Measurements from ENCODE around the gene OPCML. TPM values are rescaled to one million over a fixed set of nuclear protein-coding genes. Genes with fewer than 3 reads are reported as not detected.

The OPCML gene
- total RNA-seq, 1 donor from 2014 or later: not detected

DNA sequence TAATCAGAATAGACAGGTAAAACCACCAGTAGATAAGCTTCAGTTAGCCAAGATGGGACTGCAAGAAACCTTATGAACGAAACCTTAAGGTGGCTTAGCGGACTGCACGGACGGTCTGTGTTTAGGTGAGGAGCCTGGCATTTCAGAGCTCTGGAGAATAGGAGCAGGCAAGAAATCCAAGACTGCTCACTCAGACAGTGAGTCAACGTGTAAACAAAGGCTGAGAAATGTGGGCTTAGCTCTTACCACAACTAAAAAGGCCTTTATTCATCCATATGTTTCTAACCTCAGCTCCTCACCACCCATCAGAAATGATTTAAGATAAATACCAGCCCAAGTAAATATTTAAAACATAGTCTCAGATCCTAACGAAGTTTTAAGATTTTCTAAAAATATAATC lies 657.7 kb downstream of the OPCML start:
- DNase-seq: no peak

DNA sequence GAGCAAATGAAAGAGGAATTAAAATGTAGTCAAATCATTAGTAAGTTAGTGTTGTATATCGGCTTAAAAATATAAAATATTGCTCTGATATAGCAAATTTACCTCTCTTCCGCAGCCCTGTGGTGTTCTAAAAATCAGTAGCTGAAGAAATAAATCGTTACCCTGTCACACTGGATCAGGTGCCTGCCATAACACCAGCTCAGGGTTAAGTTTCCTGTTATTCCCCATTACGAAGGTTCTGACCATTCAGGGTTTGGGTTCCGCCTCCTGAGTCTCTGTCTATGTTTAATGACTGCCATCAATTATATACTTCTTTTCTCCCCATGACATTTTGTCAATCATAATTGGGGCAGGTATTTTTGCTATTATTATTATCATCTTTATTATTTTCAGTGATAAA lies 658.5 kb downstream of the OPCML start:
- DNase-seq: no peak

DNA sequence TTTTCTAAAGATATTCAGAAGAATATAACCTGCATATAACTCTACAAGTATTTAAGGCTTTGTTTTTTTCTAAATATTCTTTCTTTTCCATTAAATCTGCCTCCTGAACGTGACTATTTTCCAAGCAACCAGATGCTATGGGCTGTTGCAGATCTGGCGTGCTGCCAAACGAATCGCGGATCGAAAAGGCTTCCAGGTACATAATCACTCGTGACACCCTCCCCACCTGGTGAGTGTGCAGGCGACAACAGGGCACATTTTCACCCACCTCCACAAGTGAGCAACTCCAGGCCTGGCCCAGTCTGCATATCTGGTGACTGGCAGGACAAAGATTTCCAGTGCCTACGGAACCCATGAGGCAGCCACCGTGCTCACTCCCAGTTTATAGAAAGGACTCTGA lies 660.1 kb downstream of the OPCML start:
- no peak for DNase-seq

DNA sequence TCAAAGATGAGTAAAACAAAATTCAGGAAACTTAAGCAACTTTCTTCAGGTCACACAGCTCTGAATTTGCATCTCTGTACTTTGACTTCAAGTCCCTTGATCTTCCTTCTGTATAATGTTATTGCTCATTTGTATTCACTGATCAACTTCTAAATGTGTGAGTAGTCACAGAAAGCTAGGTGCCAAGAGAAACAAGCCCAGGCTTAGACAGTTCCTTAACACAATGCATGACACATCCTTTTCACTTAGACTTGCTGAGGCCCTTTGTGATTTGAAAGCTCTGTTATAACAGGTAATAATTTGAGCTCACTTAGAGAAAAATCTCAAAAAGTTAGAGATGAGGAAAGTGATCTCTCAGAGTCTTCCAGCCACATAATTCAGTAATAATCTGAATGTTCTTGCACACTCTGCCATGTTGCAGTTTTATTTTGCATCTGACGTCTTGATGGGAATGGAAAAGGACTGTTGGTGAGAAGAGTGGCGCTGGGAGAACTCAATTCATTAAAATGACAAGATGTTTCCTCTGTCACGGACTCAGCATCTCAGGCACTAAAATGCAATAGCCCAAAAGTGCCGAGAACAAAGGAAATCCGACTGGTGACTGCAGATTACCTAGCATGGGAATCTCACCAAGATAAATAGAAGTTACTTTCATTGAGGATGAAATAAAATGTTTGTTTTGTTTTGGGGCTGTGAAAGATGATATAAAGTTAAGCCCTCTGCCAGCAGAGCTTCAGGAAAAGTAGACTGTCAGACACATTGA lies 665.3 kb downstream of the OPCML start:
- peak; percentile 23 for DNase-seq

DNA sequence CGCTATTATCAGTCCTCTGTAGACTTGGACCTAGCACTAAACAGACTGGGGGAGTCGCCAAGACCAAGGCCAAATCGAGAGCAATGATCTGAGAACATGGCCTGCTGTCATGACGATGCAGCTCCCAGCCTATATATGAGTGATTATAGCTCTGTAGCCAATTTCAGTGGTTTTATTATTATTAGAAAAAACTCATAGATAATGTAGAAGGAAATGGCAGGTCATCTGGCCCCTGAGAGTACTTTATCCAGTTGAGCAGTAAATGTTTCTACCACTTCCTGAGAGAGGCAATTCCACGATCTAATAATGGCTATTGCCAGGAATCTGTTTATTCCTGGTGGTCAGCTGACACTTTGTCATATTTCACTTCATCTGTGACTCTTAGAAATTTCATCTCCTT lies 666.7 kb downstream of the OPCML start:
- no peak for DNase-seq

DNA sequence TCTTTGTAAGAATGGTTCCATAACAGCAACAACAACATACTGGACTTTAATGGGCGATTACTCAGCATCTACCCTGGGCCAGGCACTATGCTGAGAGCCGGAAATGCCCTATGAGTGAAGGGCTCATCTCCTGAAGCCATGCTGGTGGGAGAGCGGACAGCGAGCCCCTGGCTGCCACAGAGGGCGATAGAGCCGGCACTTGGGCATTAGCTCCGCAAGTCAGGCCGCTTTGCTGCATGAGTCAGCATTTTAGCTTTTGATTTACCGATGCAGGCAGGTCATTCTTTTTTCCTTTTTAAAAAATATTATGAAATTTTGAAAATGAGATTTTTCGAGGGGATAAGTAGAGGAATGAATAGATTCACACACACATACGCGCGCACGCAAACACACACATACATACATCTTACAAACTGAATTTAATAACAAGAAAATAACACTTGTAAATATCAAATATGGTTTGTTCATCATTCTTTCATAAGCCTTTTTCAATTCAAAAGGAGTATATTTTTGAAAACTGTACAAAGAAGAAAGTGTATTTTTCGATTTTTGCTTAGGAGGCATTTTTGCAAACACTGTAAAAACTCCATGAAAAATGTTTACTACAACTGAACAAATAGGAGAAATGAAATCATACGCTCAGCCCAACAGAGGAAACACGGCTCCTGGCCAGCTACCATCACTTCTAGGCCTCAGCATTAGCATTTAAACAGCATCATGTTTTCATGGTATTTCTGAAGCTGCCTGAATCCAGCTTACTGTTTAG lies 667.3 kb downstream of the OPCML start:
- DNase-seq: no peak

DNA sequence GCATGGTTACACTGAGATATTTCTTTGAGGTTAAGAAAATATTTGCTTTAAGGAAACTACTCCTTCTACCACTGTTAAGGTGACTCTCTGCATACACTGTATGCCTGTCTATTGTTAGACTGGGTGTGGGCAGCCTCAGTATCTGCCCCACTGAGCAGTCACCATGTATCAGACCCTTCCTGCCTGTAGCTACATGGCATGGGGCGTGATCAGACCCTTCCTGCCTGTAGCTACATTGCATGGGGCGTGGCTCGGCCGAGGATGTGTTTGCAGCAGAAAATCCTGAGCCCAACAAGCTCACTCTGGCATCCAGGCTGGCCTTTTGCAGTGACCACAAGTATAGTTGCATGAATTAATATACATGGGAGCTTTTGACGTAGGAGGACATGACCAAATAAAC lies 669.4 kb downstream of the OPCML start:
- DNase-seq: no peak

DNA sequence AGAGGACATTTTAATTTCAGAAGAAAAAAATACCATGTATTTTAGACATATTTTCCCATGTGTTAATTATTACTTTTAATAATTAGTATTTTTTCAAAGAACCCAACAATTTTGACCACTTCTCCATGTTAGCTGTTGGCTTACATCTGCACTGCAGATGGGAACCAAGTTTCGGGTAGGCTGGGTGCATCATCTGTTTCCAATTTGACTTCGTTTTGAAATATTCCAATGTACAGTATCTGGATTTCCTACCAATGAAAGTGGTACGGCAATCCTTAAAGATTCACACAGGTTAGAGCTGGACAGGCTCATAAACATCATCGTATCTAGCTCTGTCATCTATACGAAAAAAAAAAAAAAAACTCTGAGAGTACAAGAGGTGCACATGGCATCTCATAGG lies 670.2 kb downstream of the OPCML start:
- DNase-seq: no peak

DNA sequence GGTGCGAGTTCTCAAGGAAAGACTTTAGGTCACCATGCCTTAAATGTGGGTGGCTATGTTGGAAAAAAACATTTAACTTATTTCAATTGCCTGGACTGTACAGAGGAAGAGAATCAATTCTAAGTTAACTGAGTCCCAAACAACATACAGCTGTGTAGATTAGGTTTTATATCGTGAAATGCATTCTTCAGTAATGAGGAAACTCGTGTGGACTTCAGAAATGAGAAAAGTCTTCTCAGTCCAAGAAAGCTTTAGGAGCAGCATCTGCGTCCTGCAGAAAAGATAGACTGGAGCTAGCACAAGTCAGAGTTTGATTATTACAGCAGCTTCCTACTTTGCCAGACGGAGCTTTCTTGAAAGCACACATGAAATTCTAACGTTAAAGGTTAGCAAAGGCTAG lies 673.0 kb downstream of the OPCML start:
- DNase-seq: no peak

DNA sequence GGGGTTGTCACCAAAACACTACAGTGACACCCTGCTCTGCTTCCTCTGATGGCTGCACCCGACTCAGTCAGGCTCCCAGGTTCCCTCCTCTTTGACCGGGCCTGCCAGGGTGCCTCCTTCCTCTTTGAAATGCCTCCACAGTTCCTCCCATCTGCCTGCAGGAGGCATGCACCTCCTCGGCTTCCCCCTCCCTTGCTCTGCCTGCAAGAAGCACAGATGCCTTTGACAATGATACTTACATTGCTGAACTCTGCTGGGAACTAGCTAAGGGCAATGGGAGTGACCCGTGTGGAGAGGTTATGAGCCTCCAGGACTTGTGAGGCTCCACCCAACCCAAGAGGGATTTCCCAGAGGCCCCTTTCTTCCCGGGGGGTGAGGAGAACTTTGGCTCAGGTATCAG lies 674.1 kb downstream of the OPCML start:
- no peak for DNase-seq

DNA sequence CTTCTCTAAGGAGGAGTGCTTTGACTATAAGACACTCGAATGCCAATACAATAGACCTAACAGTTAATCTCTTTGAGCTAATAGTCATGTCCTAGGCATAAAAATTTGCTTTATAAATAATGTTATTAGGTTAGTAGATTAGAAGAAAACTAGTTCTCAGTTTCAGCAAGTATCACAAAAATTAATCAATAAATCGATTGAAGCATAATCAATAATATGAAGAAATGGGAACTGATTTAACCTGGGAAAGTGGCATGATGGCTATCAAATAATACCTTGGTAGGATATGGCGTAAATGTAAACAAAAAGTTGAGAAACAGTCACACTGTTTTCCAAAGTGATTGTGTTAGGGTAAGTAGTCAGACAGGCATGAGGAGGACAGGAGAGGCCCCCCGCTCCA lies 676.3 kb downstream of the OPCML start:
- DNase-seq: no peak

DNA sequence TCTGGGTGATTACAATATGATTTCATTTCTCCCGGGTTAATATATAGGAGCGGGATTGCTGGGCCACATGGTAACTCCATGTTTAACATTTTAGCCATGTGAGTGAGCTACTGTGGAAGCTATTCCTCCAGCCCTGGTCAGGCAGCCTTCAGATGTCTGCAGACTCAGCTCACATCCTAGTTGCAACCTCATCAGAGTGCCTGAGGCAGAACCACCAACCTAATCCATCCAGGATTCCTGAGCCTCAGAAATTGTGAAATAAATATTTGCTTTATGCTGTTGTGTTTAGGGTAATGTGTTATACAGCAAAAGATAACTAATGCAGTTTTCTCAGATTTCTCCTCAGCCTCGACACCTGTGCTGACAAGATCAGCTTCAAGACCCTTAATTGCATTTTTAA lies 676.8 kb downstream of the OPCML start:
- no peak for DNase-seq

DNA sequence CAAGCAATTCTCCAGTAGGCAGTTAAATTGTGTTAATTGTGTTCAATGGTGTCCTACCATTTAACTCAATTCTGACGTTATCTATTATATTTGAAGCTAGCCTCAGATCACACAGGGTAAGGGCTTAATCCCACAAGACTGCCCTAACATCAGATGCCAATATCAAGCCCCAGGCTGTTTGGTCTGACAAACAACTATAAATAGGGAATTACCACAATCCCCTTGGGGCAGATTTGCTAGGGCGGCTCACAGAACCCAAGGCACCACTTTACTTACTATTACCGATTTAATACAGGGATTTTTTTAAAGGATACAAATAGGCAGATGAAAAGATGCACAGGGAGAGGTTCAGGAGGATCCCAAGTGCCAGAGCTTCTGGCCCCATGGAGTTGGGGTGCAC lies 678.4 kb downstream of the OPCML start:
- DNase-seq: no peak

DNA sequence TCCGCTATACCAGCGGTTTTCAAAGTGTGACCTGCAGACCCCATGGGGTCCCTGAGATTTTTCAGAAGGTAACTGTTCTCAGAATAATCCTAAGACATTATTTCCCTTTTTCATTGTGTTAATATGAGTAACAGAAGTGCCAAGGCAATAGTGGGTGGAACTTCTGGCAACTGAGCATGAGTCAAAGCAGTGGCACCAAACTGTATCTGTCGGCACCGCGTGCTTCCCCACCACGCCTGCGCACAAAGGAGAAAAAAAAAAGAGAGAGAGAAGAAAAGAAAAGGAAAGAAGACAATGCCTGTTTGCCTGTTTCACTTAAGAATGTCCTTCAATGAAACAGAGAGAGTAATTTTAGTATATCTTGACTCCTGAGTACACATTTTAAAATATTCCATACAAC lies 679.9 kb downstream of the OPCML start:
- no peak for DNase-seq

DNA sequence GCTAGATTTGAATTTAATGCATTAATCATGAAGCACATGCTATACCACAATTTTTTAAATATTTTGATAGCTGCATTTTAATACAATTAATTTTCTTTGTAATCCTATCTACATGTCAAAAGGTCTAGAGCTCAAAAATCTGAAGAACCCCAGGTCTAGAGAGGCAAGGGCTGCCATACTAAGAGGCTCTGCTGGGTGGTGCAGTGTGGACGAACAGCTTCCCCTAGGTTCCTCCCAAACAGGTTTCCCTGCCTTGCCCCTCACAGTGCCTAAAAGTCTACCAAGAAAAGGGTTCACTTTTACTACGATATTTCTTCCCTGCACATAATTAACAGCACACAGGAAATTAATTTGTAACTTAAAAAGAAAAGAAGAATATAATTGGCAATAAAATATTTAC lies 681.1 kb downstream of the OPCML start:
- DNase-seq: no peak

DNA sequence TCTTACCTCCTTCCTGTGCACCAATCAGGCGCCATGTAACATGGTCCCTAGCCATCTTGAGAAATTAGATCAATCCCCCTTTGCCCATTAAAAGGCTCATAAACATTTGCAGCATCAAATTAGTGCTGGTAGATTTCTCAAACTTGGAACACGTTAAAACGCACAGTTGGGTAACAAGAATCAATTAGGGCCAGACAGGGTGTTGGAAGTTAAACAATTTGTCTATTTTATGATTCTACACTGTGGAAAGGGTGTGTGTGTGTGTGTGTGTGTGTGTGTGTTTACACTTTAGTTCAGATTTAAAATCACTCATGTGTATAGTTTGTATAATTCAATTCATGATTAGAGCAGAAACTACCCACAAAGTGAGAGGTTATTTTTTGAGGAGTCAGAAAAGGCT lies 682.0 kb downstream of the OPCML start:
- DNase-seq: no peak

DNA sequence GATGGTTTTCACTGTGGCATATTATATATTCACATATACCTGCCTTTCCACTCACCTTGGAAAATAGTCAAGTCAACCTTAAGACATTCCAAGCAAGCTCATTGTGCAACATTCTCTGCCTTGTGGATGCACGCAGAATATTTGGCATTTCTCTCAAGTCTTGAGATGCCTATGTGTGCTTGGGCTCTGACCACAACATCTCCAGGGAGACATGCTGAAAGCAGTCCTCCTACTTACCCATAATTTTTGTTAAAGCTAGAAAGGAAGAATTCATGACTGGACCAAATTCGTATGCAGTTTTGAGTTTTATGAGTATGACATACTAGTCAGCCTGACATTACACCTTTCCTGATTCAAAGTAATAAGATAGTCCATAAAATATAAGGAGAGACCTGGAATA lies 684.0 kb downstream of the OPCML start:
- DNase-seq: no peak

DNA sequence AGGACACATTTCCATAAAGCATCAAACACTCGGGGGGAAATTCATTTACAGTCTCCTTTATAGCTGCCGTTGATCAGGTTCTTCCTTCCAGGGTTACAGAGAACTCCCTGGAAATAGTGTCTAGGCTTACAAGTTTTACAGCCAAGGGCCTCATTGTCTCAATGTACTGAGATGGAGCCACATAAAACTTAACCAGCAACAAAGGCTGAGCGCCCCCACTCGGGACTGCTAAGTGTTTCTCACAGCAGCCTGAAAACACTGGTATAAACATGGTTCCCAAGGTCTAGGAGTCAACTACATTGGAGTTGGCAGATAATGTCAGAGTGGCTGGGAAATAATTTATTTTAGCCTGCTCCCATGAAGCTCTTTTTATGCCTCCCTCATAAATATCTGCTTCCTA lies 686.2 kb downstream of the OPCML start:
- no peak for DNase-seq

DNA sequence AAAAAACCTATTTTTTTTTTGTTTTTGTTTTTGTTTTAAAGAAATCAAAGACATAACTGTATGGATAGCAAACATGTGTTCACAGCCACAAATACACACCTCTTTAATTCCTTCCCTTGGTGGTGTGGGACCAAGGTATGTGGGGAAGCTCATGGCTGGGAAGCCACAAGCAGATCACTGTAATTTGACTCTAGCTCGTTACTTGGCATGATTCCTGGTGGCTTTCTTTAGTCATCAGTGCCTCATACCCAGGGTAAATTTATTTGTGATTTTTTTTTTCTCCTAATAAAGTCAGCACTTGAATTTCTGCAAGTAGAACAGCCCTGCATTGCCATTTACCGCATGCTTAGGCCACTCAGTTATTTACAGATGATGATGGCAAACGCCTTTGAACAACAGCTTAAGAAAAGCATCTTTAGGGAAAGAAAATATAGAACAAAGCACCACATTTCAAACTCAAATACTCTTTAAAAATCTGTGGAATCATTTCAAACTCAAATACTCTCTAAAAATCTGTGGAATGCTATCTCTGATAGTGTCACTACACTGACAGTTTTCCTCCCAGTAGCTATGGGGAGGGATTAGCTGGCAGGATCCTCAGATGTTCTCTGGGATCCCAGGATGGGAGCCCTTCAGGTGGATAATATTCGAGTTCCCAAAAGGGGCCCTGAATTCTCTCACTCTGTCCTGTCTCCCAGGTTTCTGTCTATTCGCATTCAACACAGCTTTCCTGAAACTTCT lies 687.2 kb downstream of the OPCML start:
- DNase-seq: no peak

DNA sequence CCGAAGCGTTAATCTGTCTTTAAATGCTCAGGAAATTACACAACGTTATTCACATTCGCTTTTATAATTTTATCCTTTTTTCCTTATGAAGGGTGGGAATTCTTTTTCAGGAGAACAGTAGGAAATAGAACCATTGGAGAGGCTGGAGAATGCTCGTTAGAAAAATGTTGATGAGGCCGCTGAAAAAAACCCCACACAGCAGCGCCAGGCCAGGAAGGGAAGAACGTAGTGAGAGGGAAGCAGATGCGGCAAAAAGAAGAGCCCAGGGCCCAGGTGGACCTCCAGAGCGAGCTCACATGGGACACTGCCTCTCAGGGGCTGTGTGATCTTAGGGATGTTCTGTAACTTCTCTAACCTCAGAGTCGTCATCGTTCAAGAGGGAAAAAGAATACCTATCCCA lies 691.6 kb downstream of the OPCML start:
- DNase-seq: no peak

DNA sequence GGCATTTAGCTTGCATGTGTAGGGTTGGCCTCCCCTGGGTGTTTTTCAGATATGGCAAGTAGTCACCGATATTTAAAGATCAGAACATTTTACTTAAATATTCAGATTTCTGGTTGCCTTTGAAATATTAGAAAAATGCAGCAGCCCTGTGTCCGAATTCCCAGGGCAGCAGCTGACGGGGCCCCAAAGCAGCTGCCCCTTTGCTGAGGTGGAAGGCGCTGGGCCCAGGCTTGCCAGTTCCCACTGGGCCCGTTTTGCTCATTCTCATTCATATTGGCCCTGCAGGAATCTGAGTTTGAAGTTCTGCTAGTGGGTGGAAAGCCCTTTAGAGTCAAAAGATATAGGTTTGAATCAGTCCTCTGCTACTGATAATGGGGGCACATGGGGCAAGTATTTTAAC lies 692.1 kb downstream of the OPCML start:
- no peak for DNase-seq

DNA sequence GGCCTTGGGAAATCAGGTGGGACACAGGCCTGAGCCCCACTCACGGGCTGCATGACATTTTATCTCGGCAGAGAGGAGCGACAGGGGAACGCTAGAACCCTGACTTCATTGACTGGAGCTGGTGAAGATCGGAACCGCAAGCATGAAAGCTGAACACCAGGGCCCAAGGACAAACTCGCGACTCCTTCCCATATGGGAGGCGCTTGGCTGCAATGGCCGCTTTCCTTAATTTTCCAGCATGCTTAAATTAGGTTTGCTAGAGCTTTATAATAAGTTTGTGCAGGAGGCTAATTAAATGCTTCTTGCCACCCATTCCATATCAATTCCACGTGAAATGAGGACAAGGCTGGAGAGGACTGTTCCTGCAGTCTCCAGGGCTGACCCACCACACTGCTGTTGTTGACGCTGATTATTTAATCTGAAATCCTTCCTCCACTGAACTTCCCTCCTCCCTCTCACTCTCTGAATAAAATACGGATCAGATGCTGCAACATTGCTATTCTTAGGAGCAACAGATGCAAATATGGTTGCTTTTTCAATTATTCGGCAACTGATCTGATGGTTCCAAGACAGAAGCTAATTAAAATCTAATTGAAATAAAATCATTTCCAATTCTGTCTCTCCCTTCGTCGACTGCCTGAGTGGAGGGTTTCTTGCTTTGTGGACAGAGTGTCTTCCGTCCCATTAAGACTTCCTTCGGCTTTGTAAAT lies 692.9 kb downstream of the OPCML start:
- DNase-seq: no peak

DNA sequence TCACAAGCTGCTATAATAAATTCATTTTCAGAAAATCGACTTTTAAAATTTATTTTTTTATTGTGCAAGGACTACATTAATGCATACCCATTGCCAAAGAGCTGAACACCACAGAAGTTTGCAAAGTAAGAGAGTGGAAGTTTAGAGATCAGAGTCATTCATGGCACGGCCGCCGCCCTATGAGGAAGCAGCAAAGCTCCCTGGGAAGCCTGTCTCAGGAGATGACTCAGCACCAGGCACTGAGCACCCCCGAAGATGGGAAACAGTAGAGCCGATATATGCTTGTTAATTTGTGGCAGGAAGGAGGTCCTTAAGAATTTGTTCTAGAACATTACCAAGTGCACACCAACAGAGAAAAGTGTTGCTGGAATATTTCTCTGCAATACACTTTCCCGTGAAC lies 693.7 kb downstream of the OPCML start:
- DNase-seq: peak; percentile 0
